Activated CD8-positive, alpha-beta T cell treated with anti-CD3 and anti-CD28 coated beads for 36 hours (primary cell): ENCODE results near the gene CCDC24. TPM values are rescaled to one million over a fixed set of nuclear protein-coding genes. Genes with fewer than 3 reads are reported as not detected.

Source experiments
- ATAC-seq: fragments of 200-7000 bp; cut with Tn5 transposase; one replicate; pipeline ENCODE4 v1.10.0; 2021; ENCODE audit warnings: mild to moderate bottlenecking, moderate library complexity
- CTCF ChIA-PET: fragments of 350-600 bp; sonication (Branson Sonifier 250); formaldehyde crosslinking; loops from one replicate; lab custom pipeline; 2021; ENCODE audit warnings: antibody characterized with exemption; lab: Charles Lee
- POLR2A ChIA-PET: fragments of 350-600 bp; sonication (Branson Sonifier 250); formaldehyde crosslinking; loops from one replicate; lab custom pipeline; 2021; ENCODE audit warnings: antibody characterized with exemption; lab: Charles Lee
- DNase-seq: peaks from one replicate; pipeline ENCODE4 v3.0.0-alpha.2; 2020
- H3K27ac Mint-ChIP-seq: one replicate; pipeline ENCODE4 v1.8.0; 2021; ENCODE audit warnings: mild to moderate bottlenecking, mixed read lengths
- H3K27me3 Mint-ChIP-seq: one replicate; pipeline ENCODE4 v1.8.0; 2021; ENCODE audit warnings: mixed read lengths
- H3K36me3 Mint-ChIP-seq: one replicate; pipeline ENCODE4 v1.8.0; 2021; ENCODE audit warnings: low read depth, mixed read lengths
- H3K4me1 Mint-ChIP-seq: one replicate; pipeline ENCODE4 v1.8.0; 2021; ENCODE audit warnings: low read depth, mixed read lengths
- H3K4me3 Mint-ChIP-seq: one replicate; pipeline ENCODE4 v1.8.0; 2021; ENCODE audit warnings: mild to moderate bottlenecking, moderate library complexity, mixed read lengths
- H3K9me3 Mint-ChIP-seq: one replicate; pipeline ENCODE4 v1.8.0; 2021; ENCODE audit warnings: mixed read lengths
- CTCF ChIP-seq: fragments of 200-600 bp; IDR thresholded peaks from one replicate; pipeline ENCODE4 v1.8.0; 2022; ENCODE audit warnings: antibody characterized with exemption, mild to moderate bottlenecking
- intact Hi-C: fragments of 100-400 bp; cut with micrococcal nuclease; formaldehyde crosslinking; loops from one replicate; pipeline ENCODE4 v1.10.0; 2022
- total RNA-seq, 2 experiments: library from RNA; stranded (reverse); gene quantifications; one replicate each; pipeline ENCODE4 v1.2.3, GENCODE V29; 2021

Gene CCDC24
- total RNA-seq, 2 experiments from 2014 or later: 1.4 to 1.8 TPM

- POLR2A ChIA-PET: interaction anchor here (0.6 to 2.6 kb wide), 7 partner anchors 17 to 589 kb away, joined by 3 to 11 read pairs (median 5); partner anchors contain the start of genes ATP6V0B and IPO13
- H3K36me3 Mint-ChIP-seq: peaks cover 2% of the 10 kb centered on the region
- ATAC-seq: peak; percentile 35
Measured at GRCh38 chr1:44030605-44031251, 39.3 kb downstream of the CCDC24 start.

GRCh38 chr1:44031252-44032169 lies 40.1 kb downstream of the CCDC24 start, which contains the start of gene SLC6A9:
Gene SLC6A9 (minus strand): TSS chr1:44031462. CDS start chr1:44024277, 7,185 bp downstream.
- TF ChIP-seq CTCF: no peak
- no peaks in the 10 kb centered on the region for H3K9me3 Mint-ChIP-seq
- H3K27me3 Mint-ChIP-seq: no peaks in the 10 kb centered on the region
- ATAC-seq: peak; percentile 9
- DNase-seq: peak; percentile 62
- H3K27ac Mint-ChIP-seq: peak within 1 kb of the TSS; percentile 87
- ChIA-PET CTCF (interaction anchor here (0.7 to 4.4 kb wide), 6 partner anchors 9 to 268 kb away, joined by 3 to 25 read pairs (median 4); no protein-coding TSS in a partner anchor), POLR2A (interaction anchor here (0.6 to 2.6 kb wide), 3 partner anchors 57 to 588 kb away, joined by 3 to 11 read pairs (median 6); partner anchors contain the start of gene ATP6V0B)
- H3K4me1 Mint-ChIP-seq: peaks cover 26% of the 10 kb centered on the region
- H3K4me3 Mint-ChIP-seq: peak within 1 kb of the TSS; percentile 89
- intact Hi-C loops: no loop called here
- peaks cover 2% of the 10 kb centered on the region for H3K36me3 Mint-ChIP-seq

More at GRCh38 chr1:44030605-44031251, 39.3 kb downstream of the CCDC24 start:
- Mint-ChIP-seq H3K27ac (peak overlapping the region; percentile 87), H3K27me3 (no peaks in the 10 kb centered on the region), H3K4me3 (peak overlapping the region; percentile 89), H3K4me1 (peaks cover 25% of the 10 kb centered on the region), H3K9me3 (no peaks in the 10 kb centered on the region)
- peak; percentile 62 for DNase-seq
- CTCF ChIA-PET: interaction anchor here (0.9 to 4.4 kb wide), 2 partner anchors 25 to 79 kb away, joined by 3 to 25 read pairs; no protein-coding TSS in a partner anchor
- intact Hi-C loops: no loop called here
- TF ChIP-seq CTCF: no peak

- Mint-ChIP-seq H3K9me3 (no peaks in the 10 kb centered on the region), H3K27me3 (no peaks in the 10 kb centered on the region), H3K36me3 (peaks cover 2% of the 10 kb centered on the region), H3K27ac (peak overlapping the region; percentile 16), H3K4me1 (peaks cover 29% of the 10 kb centered on the region), H3K4me3 (peak overlapping the region; percentile 89)
- TF ChIP-seq CTCF: no peak
- intact Hi-C loops: no loop called here
- ChIA-PET CTCF (interaction anchor here (0.7 to 5.7 kb wide), 6 partner anchors 10 to 269 kb away, joined by 3 to 98 read pairs (median 5); no protein-coding TSS in a partner anchor), POLR2A (interaction anchor here (2.6 kb wide), 1 partner anchor 57 kb away, joined by 11 read pairs; the partner anchor contains the start of gene ATP6V0B)
- no peak for DNase-seq
- no peak for ATAC-seq
Measured at GRCh38 chr1:44032170-44032790, 40.9 kb downstream of the CCDC24 start.

GRCh38 chr1:44033041-44033575 lies 41.7 kb downstream of the CCDC24 start:
- Mint-ChIP-seq H3K9me3 (no peaks in the 10 kb centered on the region), H3K27ac (peak overlapping the region; percentile 16), H3K27me3 (no peaks in the 10 kb centered on the region), H3K36me3 (no peaks in the 10 kb centered on the region), H3K4me3 (no peak overlapping the region), H3K4me1 (peaks cover 26% of the 10 kb centered on the region)
- intact Hi-C loops: no loop called here
- ATAC-seq (no peak), DNase-seq (no peak)
- ChIA-PET CTCF (interaction anchor here (0.7 to 5.7 kb wide), 4 partner anchors 15 to 269 kb away, joined by 4 to 98 read pairs (median 6); no protein-coding TSS in a partner anchor), POLR2A (no interaction called here)
- no peak for TF ChIP-seq CTCF
